Stomach (tissue), 9 donors: ENCODE results near the gene APCDD1. TPM values are rescaled to one million over a fixed set of nuclear protein-coding genes. Genes with fewer than 3 reads are reported as not detected.

Experiments used
- DNase-seq, 2 donors: peaks; one replicate each; pipeline versions ENCODE4 v3.0.0 to v3.0.0-alpha.2; 2013 to 2019
- H3K27ac ChIP-seq, 5 donors: fragments of 200-600 bp in 4 of 5; sonication (generic) in 4 of 5; one replicate each; pipeline ENCODE4 v1.5.1; 2013 to 2019; ENCODE audit warnings: mild to moderate bottlenecking in 1 of 5, moderate library complexity in 1 of 5
- H3K27me3 ChIP-seq, 3 donors: fragments of 200-600 bp; sonication (generic); one replicate each; pipeline ENCODE4 v1.5.1; 2017 to 2019; ENCODE audit warnings: mixed run types in 1 of 3
- H3K36me3 ChIP-seq, 4 donors: fragments of 200-600 bp; sonication (generic); 1 replicate in 3 of 4; 2 replicates in 1 of 4; pipeline ENCODE4 v1.5.1; 2016 to 2019
- H3K4me1 ChIP-seq, 4 donors: fragments of 200-600 bp; sonication (generic); one replicate each; pipeline ENCODE4 v1.5.1; 2016 to 2019
- H3K4me3 ChIP-seq, 4 donors: fragments of 200-600 bp; sonication (generic) in 3 of 4; one replicate each; pipeline ENCODE4 v1.5.1; 2016 to 2019; ENCODE audit warnings: mild to moderate bottlenecking in 1 of 4
- H3K9me3 ChIP-seq, 4 donors: fragments of 200-600 bp; sonication (generic); one replicate each; pipeline ENCODE4 v1.5.1; 2016 to 2019
- CTCF ChIP-seq, 7 experiments: fragments of 450-650 bp in 4 of 7; fragments of 200-600 bp in 3 of 7; sonication (generic) in 3 of 7; IDR thresholded peaks; one replicate each; pipeline ENCODE4 v1.5.1; 2016 to 2019; ENCODE audit warnings: antibody characterized with exemption in 7 of 7, control low read depth in 2 of 7, mild to moderate bottlenecking in 1 of 7
- EP300 ChIP-seq: sonication (generic); formaldehyde crosslinking; IDR thresholded peaks from one replicate; pipeline ENCODE4 v1.6.1; 2017; ENCODE audit warnings: antibody characterized with exemption
- POLR2A ChIP-seq, 4 donors: fragments of 450-650 bp; IDR thresholded peaks; one replicate each; pipeline ENCODE4 v1.6.1; 2016; ENCODE audit warnings: antibody characterized with exemption in 4 of 4, control low read depth in 2 of 4, mild to moderate bottlenecking in 1 of 4, moderate library complexity in 1 of 4
- POLR2AphosphoS5 ChIP-seq, 3 donors: sonication (generic); formaldehyde crosslinking; IDR thresholded peaks; one replicate each; pipeline ENCODE4 v1.6.1; 2016; ENCODE audit warnings: antibody characterized with exemption in 3 of 3
- WGBS, 5 donors: extraction: QIAGEN DNeasy Blood & Tissue Kit in 3 of 5; methylation state at CpG; one replicate each; pipeline versions ENCODE4 v1.1.5 to v1.1.7; 2013 to 2018; 5-methylcytosine and 5-hydroxymethylcytosine counted together
- intact Hi-C: fragments of 100-400 bp; cut with DNase I; formaldehyde crosslinking; loops from one replicate; pipeline ENCODE4 v1.15.1; 2023; ENCODE audit warnings: low total_unique reads
- polyA plus RNA-seq, 3 donors: library from polyadenylated mRNA; stranded (reverse); fragments of 200-250 nt; gene quantifications; one replicate each; pipeline ENCODE4 v1.2.3, GENCODE V29; 2013
- total RNA-seq, 5 donors: library from RNA; depleted of rRNA; stranded (reverse); fragments of >200 nt; gene quantifications; one replicate each; pipeline versions ENCODE4 v1.1.0 to v1.2.3, GENCODE V29; 2014 to 2016
- donor health status: healthy with polysubstance abuse.
- donor health status: Bipolar disorder and iron deficiency.
- donor health status: healthy.

The APCDD1 gene
- total and polyA plus RNA-seq, 8 donors = 11.0 to 142 (median 25.9) TPM

GRCh38 chr18:10476338-10476791, 21.9 kb downstream of the APCDD1 start:
- TF ChIP-seq POLR2AphosphoS5 (IDR thresholded peaks at IDR 0.05) = no peak
- TF ChIP-seq CTCF (IDR thresholded peaks at IDR 0.05) = no peak
- no peak for TF ChIP-seq POLR2A (IDR thresholded peaks at IDR 0.05)
- no peak for TF ChIP-seq EP300
- H3K27me3 ChIP-seq = no peaks in the 10 kb centered on the region
- WGBS, 5 donors = 46 to 70% (median 56%) methylated on average over 9 of the region's 9 CpGs
- no peak overlapping the region for H3K4me3 ChIP-seq
- intact Hi-C loops = no loop called here
- H3K9me3 ChIP-seq = no peaks in the 10 kb centered on the region
- H3K4me1 ChIP-seq = peaks cover 8 to 24% (median 17%) of the 10 kb centered on the region in 4 donors
- H3K36me3 ChIP-seq = peaks cover 15 to 37% (median 23%) of the 10 kb centered on the region in 4 donors
- peak in 1 of 2 donors; percentile 50 for DNase-seq
- peak overlapping the region in 2 of 5 donors; percentile 31 to 52 for H3K27ac ChIP-seq

DNA sequence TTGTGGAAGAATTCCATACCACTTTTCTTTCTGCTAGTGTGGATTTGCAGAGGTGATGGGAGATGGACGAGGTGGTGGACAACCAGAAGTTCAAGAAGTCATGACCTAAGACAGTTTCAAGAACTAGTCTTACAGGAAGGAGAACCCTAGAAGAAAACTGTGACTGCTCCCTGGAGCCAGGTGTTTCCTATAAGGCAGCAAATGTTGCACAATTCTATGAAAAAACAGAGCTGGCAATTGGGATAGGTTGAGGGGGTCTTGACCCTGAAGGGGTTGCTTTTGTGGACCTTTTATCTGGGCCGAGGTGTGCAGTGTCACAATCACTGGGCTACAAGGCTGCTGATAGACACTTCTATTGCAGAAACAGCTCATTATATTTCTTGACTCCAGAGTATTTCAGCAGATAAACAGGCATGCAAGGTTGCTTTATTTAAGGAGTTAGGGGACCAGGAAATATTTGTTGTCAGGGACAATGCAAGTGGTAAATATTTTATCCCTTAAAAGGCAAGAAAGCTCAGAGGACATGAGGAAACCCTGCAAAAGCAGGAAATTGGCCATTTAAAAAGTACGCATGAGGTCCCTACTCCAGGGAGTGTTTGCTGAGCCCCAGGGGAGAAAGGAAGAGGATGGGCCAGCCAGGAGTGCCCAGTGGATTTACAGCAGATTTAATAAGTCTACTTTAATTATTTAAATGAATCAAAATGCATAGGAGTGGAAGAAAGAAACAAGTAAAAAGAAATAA, 22.9 kb downstream of the APCDD1 start:
- Histone ChIP-seq H3K36me3 (peaks cover 5 to 28% (median 14%) of the 10 kb centered on the region in 4 donors), H3K27me3 (no peaks in the 10 kb centered on the region), H3K9me3 (no peaks in the 10 kb centered on the region), H3K4me3 (no peak overlapping the region), H3K4me1 (peaks cover 8 to 31% (median 17%) of the 10 kb centered on the region in 4 donors), H3K27ac (no peak overlapping the region)
- TF ChIP-seq POLR2AphosphoS5 (IDR thresholded peaks at IDR 0.05) (no peak), POLR2A (IDR thresholded peaks at IDR 0.05) (no peak), CTCF (IDR thresholded peaks at IDR 0.05) (no peak), EP300 (no peak)
- WGBS, 5 donors = 57 to 69% (median 62%) methylated on average over 3 of the region's 3 CpGs
- intact Hi-C loops = no loop called here
- DNase-seq = no peak

DNA sequence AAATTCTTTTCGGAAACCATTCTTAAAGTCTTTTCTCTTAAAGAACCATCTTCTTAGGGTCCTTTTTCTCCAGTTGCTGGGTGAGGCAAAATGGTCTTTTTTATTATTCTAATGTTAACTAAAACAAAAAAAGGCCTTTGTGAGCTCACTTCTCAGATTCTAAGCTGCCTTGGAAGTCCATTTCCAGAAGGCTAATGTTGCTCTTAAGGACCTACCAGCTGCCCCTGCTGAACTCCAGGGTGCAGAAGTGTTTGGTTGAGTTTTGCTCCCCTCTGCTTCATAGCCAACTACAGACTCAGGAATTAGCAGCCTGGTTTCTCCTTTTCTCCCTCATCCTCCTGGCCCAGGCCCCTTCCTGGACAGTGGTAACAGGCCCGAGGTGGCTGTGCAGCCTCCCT, 23.4 kb downstream of the APCDD1 start:
- TF ChIP-seq POLR2A (IDR thresholded peaks at IDR 0.05) (no peak), CTCF (IDR thresholded peaks at IDR 0.05) (no peak), EP300 (no peak), POLR2AphosphoS5 (IDR thresholded peaks at IDR 0.05) (no peak)
- Histone ChIP-seq H3K27me3 (no peaks in the 10 kb centered on the region), H3K4me1 (peaks cover 8 to 31% (median 20%) of the 10 kb centered on the region in 4 donors), H3K27ac (no peak overlapping the region), H3K36me3 (peaks cover 4 to 26% (median 14%) of the 10 kb centered on the region in 4 donors), H3K4me3 (no peak overlapping the region), H3K9me3 (no peaks in the 10 kb centered on the region)
- intact Hi-C loops = no loop called here
- 82 to 93% (median 89%) methylated on average over 2 of the region's 2 CpGs for WGBS, 5 donors
- no peak for DNase-seq

- no peak for DNase-seq
- Histone ChIP-seq H3K27ac (no peak overlapping the region), H3K4me3 (no peak overlapping the region), H3K4me1 (peaks cover 4 to 19% (median 10%) of the 10 kb centered on the region in 4 donors), H3K36me3 (peaks cover 10 to 57% (median 26%) of the 10 kb centered on the region in 4 donors), H3K27me3 (no peaks in the 10 kb centered on the region), H3K9me3 (no peaks in the 10 kb centered on the region)
- intact Hi-C loops = no loop called here
- 76 to 81% (median 77%) methylated on average over 9 of the region's 9 CpGs for WGBS, 5 donors
- TF ChIP-seq CTCF (IDR thresholded peaks at IDR 0.05) = no peak
- TF ChIP-seq POLR2A (IDR thresholded peaks at IDR 0.05) = no peak
- no peak for TF ChIP-seq POLR2AphosphoS5 (IDR thresholded peaks at IDR 0.05)
- TF ChIP-seq EP300 = no peak
Measured at GRCh38 chr18:10481831-10482230, 27.4 kb downstream of the APCDD1 start.
